Sigmoid colon (tissue), 7 donors: ENCODE data around the gene CFLAR. TPM values are rescaled to one million over a fixed set of nuclear protein-coding genes. Genes with fewer than 3 reads are reported as not detected.

Source experiments
- DNase-seq: peaks from one replicate; pipeline ENCODE4 v3.0.0-alpha.2; 2019
- H3K27ac ChIP-seq, 4 donors: fragments of 200-600 bp; sonication (generic); one replicate each; pipeline ENCODE4 v1.5.1; 2016 to 2019; ENCODE audit warnings: mild to moderate bottlenecking in 1 of 4
- H3K27me3 ChIP-seq, 3 donors: fragments of 200-600 bp; sonication (generic); one replicate each; pipeline ENCODE4 v1.5.1; 2019; ENCODE audit warnings: mild to moderate bottlenecking in 1 of 3
- H3K36me3 ChIP-seq, 4 donors: fragments of 200-600 bp; sonication (generic); one replicate each; pipeline ENCODE4 v1.5.1; 2016 to 2019
- H3K4me1 ChIP-seq, 4 donors: fragments of 200-600 bp; sonication (generic); one replicate each; pipeline ENCODE4 v1.5.1; 2017 to 2019
- H3K4me3 ChIP-seq, 4 donors: fragments of 200-600 bp; sonication (generic); one replicate each; pipeline ENCODE4 v1.5.1; 2017 to 2019; ENCODE audit warnings: mild to moderate bottlenecking in 2 of 4, moderate library complexity in 1 of 4
- H3K9me3 ChIP-seq, 4 donors: fragments of 200-600 bp in 3 of 4; sonication (generic) in 3 of 4; one replicate each; pipeline versions ENCODE4 v1.5.1 to v1.6.1; 2013 to 2019
- POLR2A ChIP-seq, 2 donors: fragments of 450-650 bp; IDR thresholded peaks; one replicate each; pipeline ENCODE4 v1.6.1; 2016; ENCODE audit warnings: antibody characterized with exemption in 2 of 2, mild to moderate bottlenecking in 2 of 2, moderate library complexity in 2 of 2
- POLR2AphosphoS5 ChIP-seq, 4 donors: sonication (generic); formaldehyde crosslinking; IDR thresholded peaks; one replicate each; pipeline ENCODE4 v1.6.1; 2017; ENCODE audit warnings: antibody characterized with exemption in 4 of 4
- WGBS, 2 donors: extraction: QIAGEN DNeasy Blood & Tissue Kit; methylation state at CpG; one replicate each; pipeline ENCODE4 v1.1.7; 2013; 5-methylcytosine and 5-hydroxymethylcytosine counted together
- intact Hi-C: fragments of 100-400 bp; cut with DNase I; formaldehyde crosslinking; loops from one replicate; pipeline ENCODE4 v1.15.1; 2023
- polyA plus RNA-seq, 3 donors: library from polyadenylated mRNA; stranded (reverse); fragments of 200-250 nt; gene quantifications; one replicate each; pipeline ENCODE4 v1.2.3, GENCODE V29; 2013
- small RNA-seq, 3 donors: library from RNA; depleted of rRNA; stranded (forward); fragments of <200 nt; gene quantifications; one replicate each; pipeline ENCODE3, GENCODE V24; 2016
- total RNA-seq, 4 donors: library from RNA; depleted of rRNA; stranded (reverse); fragments of >200 nt; gene quantifications; one replicate each; pipeline ENCODE4 v1.1.0, GENCODE V29; 2016
- donor health status: healthy with polysubstance abuse.
- donor health status: Bipolar disorder and iron deficiency.
- donor health status: healthy.

CFLAR gene
- total and polyA plus RNA-seq, 7 donors = 32.4 to 243 (median 113) TPM

GRCh38 chr2:201223089-201224073, 107.4 kb downstream of the CFLAR start:
- Histone ChIP-seq H3K36me3 (no peaks in the 10 kb centered on the region), H3K27me3 (no peaks in the 10 kb centered on the region), H3K4me3 (no peak overlapping the region), H3K27ac (no peak overlapping the region), H3K4me1 (no peaks in the 10 kb centered on the region), H3K9me3 (no peaks in the 10 kb centered on the region)
- intact Hi-C loops = no loop called here
- TF ChIP-seq POLR2AphosphoS5 (IDR thresholded peaks at IDR 0.05) (no peak), POLR2A (IDR thresholded peaks at IDR 0.05) (no peak)
- WGBS, 2 donors = 69 to 83% methylated on average over 8 of the region's 8 CpGs
- DNase-seq = no peak

Small RNA genes within 50 kb of the gene (small RNA-seq; reads per million reads assigned to genes)
- 0 reads per million in 3 donors for gene AC007283.2
- 0 reads per million in 3 donors for gene MTND4LP13
- gene RNU6-1206P = 0 reads per million in 3 donors
- 0 to 0.30 (median 0) reads per million in 3 donors for gene RNU7-45P

Other genes with a start within 250 kb of the CFLAR start
- 100 to 1,000 TPM in 1 of 4 donors, 10 to 100 TPM in 3; 11.8 to 116 (median 22.2) TPM for gene PPIL3, start 227.1 kb upstream of the CFLAR start, total RNA-seq
- gene PPIL3, start 227.1 kb upstream of the CFLAR start, polyA plus RNA-seq = 10 to 100 TPM; 13.5 to 36.0 (median 30.3) TPM
- gene NIF3L1, start 226.8 kb upstream of the CFLAR start, total RNA-seq = 10 to 100 TPM in 3 of 4 donors, 1 to 10 TPM in 1; 9.8 to 23.5 (median 15.9) TPM
- gene NIF3L1, start 226.8 kb upstream of the CFLAR start, polyA plus RNA-seq = 10 to 100 TPM; 24.6 to 30.7 (median 29.1) TPM
- gene ORC2, start 152.5 kb upstream of the CFLAR start, total RNA-seq = 10 to 100 TPM; 12.9 to 19.3 (median 15.7) TPM
- gene ORC2, start 152.5 kb upstream of the CFLAR start, polyA plus RNA-seq = 10 to 100 TPM in 1 of 3 donors, 1 to 10 TPM in 2; 3.6 to 12.9 (median 5.8) TPM
- 10 to 100 TPM; 13.6 to 20.2 (median 18.7) TPM for gene HYCC2, start 44.5 kb upstream of the CFLAR start, total RNA-seq
- gene HYCC2, start 44.5 kb upstream of the CFLAR start, polyA plus RNA-seq = 10 to 100 TPM in 1 of 3 donors, 1 to 10 TPM in 2; 4.8 to 10.9 (median 7.8) TPM
- 10 to 100 TPM; 85.3 to 97.9 (median 89.8) TPM for gene NDUFB3, start 44.2 kb upstream of the CFLAR start, total RNA-seq
- 100 to 1,000 TPM; 146 to 370 (median 219) TPM for gene NDUFB3, start 44.2 kb upstream of the CFLAR start, polyA plus RNA-seq
- gene CASP10, start 67.0 kb downstream of the CFLAR start, total RNA-seq = 10 to 100 TPM in 1 of 4 donors, 1 to 10 TPM in 3; 3.9 to 18.3 (median 5.0) TPM
- gene CASP10, start 67.0 kb downstream of the CFLAR start, polyA plus RNA-seq = 10 to 100 TPM; 11.4 to 26.9 (median 18.0) TPM
- gene CASP8, start 144.4 kb downstream of the CFLAR start, total RNA-seq = 10 to 100 TPM in 1 of 4 donors, 1 to 10 TPM in 3; 4.9 to 13.0 (median 8.4) TPM
- gene CASP8, start 144.4 kb downstream of the CFLAR start, polyA plus RNA-seq = 10 to 100 TPM; 15.6 to 28.7 (median 18.7) TPM
- gene FLACC1, start 241.2 kb downstream of the CFLAR start, total RNA-seq = 1 to 10 TPM; 1.1 to 1.6 (median 1.4) TPM
- gene FLACC1, start 241.2 kb downstream of the CFLAR start, polyA plus RNA-seq = under 1 TPM in 2 of 3 donors, not detected in 1; 0.69 to 0.87 TPM